GM23338 (cell line): ENCODE results near the gene BCL2L13.

Experiments
- CREB1 ChIP-seq: fragments of 250-450 bp; sonication (Bioruptor Pico); IDR thresholded peaks from 2 replicates; pipeline ENCODE4 v1.5.0; 2020; ENCODE audit warnings: low read depth, mild to moderate bottlenecking, moderate library complexity
- CTCF ChIP-seq, 2 experiments: fragments of 200-600 bp in 1 of 2; sonication (generic) in 1 of 2; conservative IDR thresholded peaks; 2 replicates each; pipeline versions ENCODE4 v1.5.1 to v1.6.1; 2016 to 2017; ENCODE audit warnings: antibody characterized with exemption in 2 of 2, low read depth in 2 of 2, mild to moderate bottlenecking in 2 of 2, moderate library complexity in 1 of 2
- EZH2 ChIP-seq: fragments of 200-600 bp; sonication (generic); IDR thresholded peaks from one replicate; pipeline ENCODE4 v1.8.0; 2017; ENCODE audit warnings: antibody characterized with exemption, mild to moderate bottlenecking, low read depth; ENCODE audit not compliant: unreplicated experiment
- EZH2phosphoT487 ChIP-seq: fragments of 200-600 bp; sonication (generic); IDR thresholded peaks from one replicate; pipeline ENCODE4 v1.8.1; 2018; ENCODE audit warnings: antibody characterized with exemption; ENCODE audit not compliant: unreplicated experiment
- JUNB ChIP-seq: IDR thresholded peaks from one replicate; pipeline ENCODE4 v1.6.1; 2016; ENCODE audit warnings: antibody characterized with exemption; ENCODE audit not compliant: unreplicated experiment
- NANOG ChIP-seq: IDR thresholded peaks from 2 replicates; pipeline ENCODE4 v1.6.1; 2016; ENCODE audit warnings: antibody characterized with exemption, borderline replicate concordance
- POLR2AphosphoS5 ChIP-seq: IDR thresholded peaks from 2 replicates; pipeline ENCODE4 v1.6.1; 2016; ENCODE audit warnings: antibody characterized with exemption, low read depth
- REST ChIP-seq: IDR thresholded peaks from one replicate; pipeline ENCODE4 v1.6.1; 2018; ENCODE audit warnings: antibody characterized with exemption; ENCODE audit not compliant: unreplicated experiment
- STAT1 ChIP-seq: IDR thresholded peaks from one replicate; pipeline ENCODE4 v1.6.1; 2016; ENCODE audit warnings: antibody characterized with exemption; ENCODE audit not compliant: unreplicated experiment
- ZNF114 ChIP-seq: fragments of 250-450 bp; sonication (Bioruptor Pico); IDR thresholded peaks from 2 replicates; pipeline ENCODE4 v1.5.0; 2020; ENCODE audit warnings: mild to moderate bottlenecking, moderate library complexity
- ZNF331 ChIP-seq: fragments of 250-450 bp; sonication (Bioruptor Pico); IDR thresholded peaks from 2 replicates; pipeline ENCODE4 v1.5.0; 2020; ENCODE audit warnings: low read depth, mild to moderate bottlenecking, moderate library complexity
- ZNF462 ChIP-seq: fragments of 250-450 bp; sonication (Bioruptor Pico); IDR thresholded peaks from 2 replicates; pipeline ENCODE4 v1.5.0; 2020; ENCODE audit warnings: mild to moderate bottlenecking, moderate library complexity
- TF ChIP-seq, protein P1 (sequence below): IDR thresholded peaks from 2 replicates; pipeline ENCODE4 v1.6.1; 2016; ENCODE audit warnings: antibody characterized with exemption

DNA sequence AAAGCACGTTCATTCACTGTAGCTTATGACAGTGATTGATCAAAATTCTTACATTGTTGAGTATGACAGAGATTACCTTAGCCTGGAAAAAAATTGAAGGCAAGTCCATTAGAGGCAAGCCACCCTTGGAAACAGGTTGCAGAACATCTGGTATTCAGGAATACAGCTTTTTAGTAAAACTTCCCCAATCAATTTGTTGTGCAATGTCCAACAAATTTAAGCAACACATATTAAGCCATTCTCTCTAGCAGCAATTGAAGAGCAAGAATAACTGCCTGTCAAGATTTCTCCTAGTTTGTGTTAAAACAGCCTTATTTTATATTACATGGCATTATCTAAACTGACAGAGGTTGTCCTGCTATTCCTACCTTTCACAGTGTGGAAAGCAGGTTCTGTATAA is 37.0 kb downstream of the BCL2L13 start:
- TF ChIP-seq CTCF (conservative IDR thresholded peaks at IDR 0.05; ENCODE audit: low read depth in 2 of 2) = no peak
- TF ChIP-seq REST = no peak
- TF ChIP-seq EZH2 = no peak
- TF ChIP-seq CREB1 (CRISPR knock-in tag) = no peak
- TF ChIP-seq ZNF462 (CRISPR knock-in tag) = no peak
- no peak for TF ChIP-seq POLR2AphosphoS5
- no peak for TF ChIP-seq EZH2phosphoT487
- no peak for TF ChIP-seq STAT1
- no peak for TF ChIP-seq JUNB
- no peak for TF ChIP-seq NANOG
- TF ChIP-seq, protein P1, sequence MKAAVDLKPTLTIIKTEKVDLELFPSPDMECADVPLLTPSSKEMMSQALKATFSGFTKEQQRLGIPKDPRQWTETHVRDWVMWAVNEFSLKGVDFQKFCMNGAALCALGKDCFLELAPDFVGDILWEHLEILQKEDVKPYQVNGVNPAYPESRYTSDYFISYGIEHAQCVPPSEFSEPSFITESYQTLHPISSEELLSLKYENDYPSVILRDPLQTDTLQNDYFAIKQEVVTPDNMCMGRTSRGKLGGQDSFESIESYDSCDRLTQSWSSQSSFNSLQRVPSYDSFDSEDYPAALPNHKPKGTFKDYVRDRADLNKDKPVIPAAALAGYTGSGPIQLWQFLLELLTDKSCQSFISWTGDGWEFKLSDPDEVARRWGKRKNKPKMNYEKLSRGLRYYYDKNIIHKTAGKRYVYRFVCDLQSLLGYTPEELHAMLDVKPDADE = no peak
- TF ChIP-seq ZNF114 (CRISPR knock-in tag) = no peak
- no peak for TF ChIP-seq ZNF331 (CRISPR knock-in tag)
